HCT116 (cell line): ENCODE data around the gene PIGC.

ENCODE experiments used
- EGR1 ChIP-seq: IDR thresholded peaks from 2 replicates; pipeline ENCODE4 v1.6.1; 2012; ENCODE audit warnings: low read depth
- EZH2phosphoT487 ChIP-seq: fragments of 200-600 bp; IDR thresholded peaks from 2 replicates; pipeline ENCODE4 v1.6.1; 2018; ENCODE audit warnings: antibody characterized with exemption, borderline replicate concordance
- JUND ChIP-seq: IDR thresholded peaks from 2 replicates; pipeline ENCODE4 v1.6.1; 2012
- POLR2A ChIP-seq: IDR thresholded peaks from 2 replicates; pipeline ENCODE4 v1.7.0; 2011; ENCODE audit warnings: borderline replicate concordance; ENCODE audit not compliant: insufficient read depth, insufficient read length; ENCODE audit errors: extremely low read depth
- POLR2AphosphoS5 ChIP-seq: IDR thresholded peaks from 2 replicates; pipeline ENCODE4 v1.6.1; 2011; ENCODE audit warnings: mild to moderate bottlenecking, low read depth, low read length, moderate library complexity
- SP1 ChIP-seq: IDR thresholded peaks from 2 replicates; pipeline ENCODE4 v1.6.1; 2012; ENCODE audit warnings: low read depth
- TCF7L2 ChIP-seq: IDR thresholded peaks from 2 replicates; pipeline ENCODE4 v1.7.0; 2011; ENCODE audit warnings: borderline replicate concordance, inconsistent platforms; ENCODE audit not compliant: insufficient read depth, insufficient read length; ENCODE audit errors: extremely low read depth
- ZNF274 ChIP-seq: fragments of 200-500 bp; sonication (Bioruptor generic); IDR thresholded peaks from 2 replicates; pipeline ENCODE4 v1.6.1; 2014; ENCODE audit warnings: mild to moderate bottlenecking, low read depth, low read length, inconsistent platforms
- TF ChIP-seq, protein P1 (sequence below), 3 experiments: fragments of 200-600 bp in 1 of 3; sonication (generic) in 1 of 3; IDR thresholded peaks in 2 of 3; conservative IDR thresholded peaks in 1 of 3; 2 replicates each; pipeline ENCODE4 v1.5.1; 2012 to 2017; ENCODE audit warnings: low read depth in 2 of 3, low read length in 2 of 3, antibody characterized with exemption in 1 of 3, borderline replicate concordance in 1 of 3, control low read depth in 1 of 3, mild to moderate bottlenecking in 1 of 3, mixed read lengths in 1 of 3, mixed run types in 1 of 3, moderate library complexity in 1 of 3; ENCODE audit not compliant: insufficient read depth in 1 of 3
- TF ChIP-seq, protein P2 (sequence below): IDR thresholded peaks from 2 replicates; pipeline ENCODE4 v1.6.1; 2012; ENCODE audit warnings: low read depth
- TF ChIP-seq, protein P3 (sequence below): IDR thresholded peaks from 2 replicates; pipeline ENCODE4 v1.6.1; 2012

DNA sequence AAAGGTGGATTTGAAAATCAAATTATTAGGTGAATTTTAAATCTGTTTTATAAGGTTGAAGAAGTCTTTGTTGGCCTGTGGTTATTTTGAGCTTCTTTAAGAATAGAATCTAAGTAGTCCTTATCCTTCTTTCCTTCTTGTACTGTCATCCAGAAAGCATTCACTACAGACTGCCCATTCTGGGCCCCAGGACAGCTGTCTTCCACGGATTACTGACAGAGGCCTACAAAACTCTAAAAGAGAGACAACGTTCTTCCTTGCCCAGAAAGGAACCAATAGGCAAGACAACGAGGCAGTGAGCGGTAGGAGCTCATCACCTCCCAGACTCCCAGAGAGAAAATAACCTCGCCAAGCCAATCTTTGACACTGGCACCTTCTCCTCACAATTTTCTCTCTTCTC is 24.4 kb upstream of the PIGC start:
- TF ChIP-seq POLR2AphosphoS5 (no peak), ZNF274 (no peak), SP1 (no peak), EGR1 (no peak), TCF7L2 (no peak), EZH2phosphoT487 (no peak), JUND (no peak), POLR2A (no peak)
- TF ChIP-seq, protein P1, sequence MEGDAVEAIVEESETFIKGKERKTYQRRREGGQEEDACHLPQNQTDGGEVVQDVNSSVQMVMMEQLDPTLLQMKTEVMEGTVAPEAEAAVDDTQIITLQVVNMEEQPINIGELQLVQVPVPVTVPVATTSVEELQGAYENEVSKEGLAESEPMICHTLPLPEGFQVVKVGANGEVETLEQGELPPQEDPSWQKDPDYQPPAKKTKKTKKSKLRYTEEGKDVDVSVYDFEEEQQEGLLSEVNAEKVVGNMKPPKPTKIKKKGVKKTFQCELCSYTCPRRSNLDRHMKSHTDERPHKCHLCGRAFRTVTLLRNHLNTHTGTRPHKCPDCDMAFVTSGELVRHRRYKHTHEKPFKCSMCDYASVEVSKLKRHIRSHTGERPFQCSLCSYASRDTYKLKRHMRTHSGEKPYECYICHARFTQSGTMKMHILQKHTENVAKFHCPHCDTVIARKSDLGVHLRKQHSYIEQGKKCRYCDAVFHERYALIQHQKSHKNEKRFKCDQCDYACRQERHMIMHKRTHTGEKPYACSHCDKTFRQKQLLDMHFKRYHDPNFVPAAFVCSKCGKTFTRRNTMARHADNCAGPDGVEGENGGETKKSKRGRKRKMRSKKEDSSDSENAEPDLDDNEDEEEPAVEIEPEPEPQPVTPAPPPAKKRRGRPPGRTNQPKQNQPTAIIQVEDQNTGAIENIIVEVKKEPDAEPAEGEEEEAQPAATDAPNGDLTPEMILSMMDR (IDR thresholded peaks at IDR 0.05 in 2 of 3, conservative IDR thresholded peaks at IDR 0.05 in 1 of 3; ENCODE audit: borderline replicate concordance in 1 of 3, insufficient read depth in 1 of 3, low read depth in 2 of 3, low read length in 2 of 3), result no peak
- TF ChIP-seq, protein P2, sequence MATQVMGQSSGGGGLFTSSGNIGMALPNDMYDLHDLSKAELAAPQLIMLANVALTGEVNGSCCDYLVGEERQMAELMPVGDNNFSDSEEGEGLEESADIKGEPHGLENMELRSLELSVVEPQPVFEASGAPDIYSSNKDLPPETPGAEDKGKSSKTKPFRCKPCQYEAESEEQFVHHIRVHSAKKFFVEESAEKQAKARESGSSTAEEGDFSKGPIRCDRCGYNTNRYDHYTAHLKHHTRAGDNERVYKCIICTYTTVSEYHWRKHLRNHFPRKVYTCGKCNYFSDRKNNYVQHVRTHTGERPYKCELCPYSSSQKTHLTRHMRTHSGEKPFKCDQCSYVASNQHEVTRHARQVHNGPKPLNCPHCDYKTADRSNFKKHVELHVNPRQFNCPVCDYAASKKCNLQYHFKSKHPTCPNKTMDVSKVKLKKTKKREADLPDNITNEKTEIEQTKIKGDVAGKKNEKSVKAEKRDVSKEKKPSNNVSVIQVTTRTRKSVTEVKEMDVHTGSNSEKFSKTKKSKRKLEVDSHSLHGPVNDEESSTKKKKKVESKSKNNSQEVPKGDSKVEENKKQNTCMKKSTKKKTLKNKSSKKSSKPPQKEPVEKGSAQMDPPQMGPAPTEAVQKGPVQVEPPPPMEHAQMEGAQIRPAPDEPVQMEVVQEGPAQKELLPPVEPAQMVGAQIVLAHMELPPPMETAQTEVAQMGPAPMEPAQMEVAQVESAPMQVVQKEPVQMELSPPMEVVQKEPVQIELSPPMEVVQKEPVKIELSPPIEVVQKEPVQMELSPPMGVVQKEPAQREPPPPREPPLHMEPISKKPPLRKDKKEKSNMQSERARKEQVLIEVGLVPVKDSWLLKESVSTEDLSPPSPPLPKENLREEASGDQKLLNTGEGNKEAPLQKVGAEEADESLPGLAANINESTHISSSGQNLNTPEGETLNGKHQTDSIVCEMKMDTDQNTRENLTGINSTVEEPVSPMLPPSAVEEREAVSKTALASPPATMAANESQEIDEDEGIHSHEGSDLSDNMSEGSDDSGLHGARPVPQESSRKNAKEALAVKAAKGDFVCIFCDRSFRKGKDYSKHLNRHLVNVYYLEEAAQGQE, result no peak
- TF ChIP-seq, protein P3, sequence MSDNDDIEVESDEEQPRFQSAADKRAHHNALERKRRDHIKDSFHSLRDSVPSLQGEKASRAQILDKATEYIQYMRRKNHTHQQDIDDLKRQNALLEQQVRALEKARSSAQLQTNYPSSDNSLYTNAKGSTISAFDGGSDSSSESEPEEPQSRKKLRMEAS, result no peak
